Ascending aorta (tissue), 2 donors: ENCODE results near the gene AGPAT1. TPM values are rescaled to one million over a fixed set of nuclear protein-coding genes. Genes with fewer than 3 reads are reported as not detected.

Source experiments
- DNase-seq, 2 donors: peaks; one replicate each; pipeline ENCODE4 v3.0.0-alpha.2; 2019; ENCODE audit warnings: low spot score in 2 of 2
- H3K27ac ChIP-seq, 2 donors: fragments of 200-600 bp; sonication (generic); one replicate each; pipeline ENCODE4 v1.5.1; 2016 to 2017; ENCODE audit warnings: mild to moderate bottlenecking in 1 of 2
- H3K27me3 ChIP-seq: fragments of 200-600 bp; sonication (generic); one replicate; pipeline ENCODE4 v1.5.1; 2017
- H3K36me3 ChIP-seq, 2 donors: fragments of 200-600 bp; sonication (generic); one replicate each; pipeline ENCODE4 v1.5.1; 2016
- H3K4me1 ChIP-seq, 2 donors: fragments of 200-600 bp; sonication (generic); one replicate each; pipeline ENCODE4 v1.5.1; 2016 to 2017; ENCODE audit warnings: mild to moderate bottlenecking in 1 of 2
- H3K4me3 ChIP-seq, 2 donors: fragments of 200-600 bp; sonication (generic); one replicate each; pipeline ENCODE4 v1.5.1; 2016 to 2017; ENCODE audit warnings: mild to moderate bottlenecking in 1 of 2
- H3K9me3 ChIP-seq, 2 donors: fragments of 200-600 bp; sonication (generic); one replicate each; pipeline ENCODE4 v1.5.1; 2016
- CTCF ChIP-seq, 3 experiments: fragments of 200-600 bp in 2 of 3; fragments of 450-650 bp in 1 of 3; sonication (generic) in 2 of 3; IDR thresholded peaks; one replicate each; pipeline ENCODE4 v1.5.1; 2016 to 2019; ENCODE audit warnings: antibody characterized with exemption in 3 of 3, mild to moderate bottlenecking in 1 of 3, moderate library complexity in 1 of 3
- intact Hi-C: fragments of 100-400 bp; cut with DNase I; formaldehyde crosslinking; loops from one replicate; pipeline ENCODE4 v1.15.1; 2023
- total RNA-seq: library from RNA; depleted of rRNA; stranded (reverse); fragments of >200 nt; gene quantifications from one replicate; pipeline ENCODE4 v1.1.0, GENCODE V29; 2016

AGPAT1 gene
- total RNA-seq, 1 donor from 2014 or later, result 136 TPM

GRCh38 chr6:32156891-32157290 is 19.0 kb downstream of the AGPAT1 start:
- no peaks in the 10 kb centered on the region for H3K9me3 ChIP-seq
- H3K4me1 ChIP-seq, result peaks cover 4 to 18% of the 10 kb centered on the region in 2 donors
- no peak overlapping the region for H3K4me3 ChIP-seq
- TF ChIP-seq CTCF (IDR thresholded peaks at IDR 0.05), result no peak
- DNase-seq, result no peak
- no peak overlapping the region for H3K27ac ChIP-seq
- intact Hi-C loops, result loop anchor here (10.0 kb wide), 2 partner anchors 112 to 422 kb away; partner anchors contain the start of gene CLIC1
- no peaks in the 10 kb centered on the region for H3K27me3 ChIP-seq
- H3K36me3 ChIP-seq, result peaks cover 24 to 25% of the 10 kb centered on the region in 2 donors

GRCh38 chr6:32154514-32155161 is 21.2 kb downstream of the AGPAT1 start:
- peak; percentile 45 to 74 (median 72) for TF ChIP-seq CTCF (IDR thresholded peaks at IDR 0.05)
- Histone ChIP-seq H3K4me3 (peak overlapping the region; percentile 79 to 86), H3K36me3 (peaks cover 21 to 24% of the 10 kb centered on the region in 2 donors), H3K9me3 (no peaks in the 10 kb centered on the region), H3K27ac (peak overlapping the region; percentile 90 to 96), H3K27me3 (no peaks in the 10 kb centered on the region), H3K4me1 (peaks cover 12 to 27% of the 10 kb centered on the region in 2 donors)
- intact Hi-C loops, result loop anchor here (1.0 to 10.0 kb wide), 6 partner anchors 35 to 420 kb away; partner anchors contain the start of genes CLIC1, NELFE and SKIC2
- peak in 1 of 2 donors; percentile 84 for DNase-seq

GRCh38 chr6:32153564-32154513 is 22.0 kb downstream of the AGPAT1 start, which contains the start of gene PPT2:
TSS of gene PPT2 (plus strand) at chr6:32154141. CDS start at chr6:32154595, 454 bp downstream.
- peak within 1 kb of the TSS; percentile 90 to 96 for H3K27ac ChIP-seq
- no peaks in the 10 kb centered on the region for H3K9me3 ChIP-seq
- intact Hi-C loops, result loop anchor here (1.0 to 10.0 kb wide), 8 partner anchors 22 to 419 kb away; partner anchors contain the start of genes AGPAT1, CLIC1, FKBPL and NELFE
- peak within 1 kb of the TSS; percentile 79 to 86 for H3K4me3 ChIP-seq
- no peaks in the 10 kb centered on the region for H3K27me3 ChIP-seq
- H3K4me1 ChIP-seq, result peaks cover 12 to 27% of the 10 kb centered on the region in 2 donors
- DNase-seq, result peak; percentile 70 to 96
- peaks cover 25 to 29% of the 10 kb centered on the region in 2 donors for H3K36me3 ChIP-seq
- TF ChIP-seq CTCF (IDR thresholded peaks at IDR 0.05), result peak in 1 of 3 experiments; percentile 21

- H3K9me3 ChIP-seq, result no peaks in the 10 kb centered on the region
- peak overlapping the region; percentile 90 to 96 for H3K27ac ChIP-seq
- peak overlapping the region; percentile 79 to 86 for H3K4me3 ChIP-seq
- no peaks in the 10 kb centered on the region for H3K27me3 ChIP-seq
- no peak for TF ChIP-seq CTCF (IDR thresholded peaks at IDR 0.05)
- peaks cover 12 to 27% of the 10 kb centered on the region in 2 donors for H3K4me1 ChIP-seq
- H3K36me3 ChIP-seq, result peaks cover 19 to 26% of the 10 kb centered on the region in 2 donors
- DNase-seq, result no peak
- intact Hi-C loops, result loop anchor here (1.0 to 10.0 kb wide), 5 partner anchors 23 to 418 kb away; partner anchors contain the start of genes AGPAT1, CLIC1, FKBPL and NELFE
Measured at GRCh38 chr6:32152769-32153563, 22.9 kb downstream of the AGPAT1 start.
